Measurements from ENCODE around the gene MIS18A. TPM values are rescaled to one million over a fixed set of nuclear protein-coding genes. Genes with fewer than 3 reads are reported as not detected.
A peak's percentile ranks its signal among the peaks of the same experiment; 100 is the strongest.

The MIS18A gene
- total and polyA plus RNA-seq, 3 donors from 2014 or later: 27.8 to 34.4 (median 32.6) TPM

DNA sequence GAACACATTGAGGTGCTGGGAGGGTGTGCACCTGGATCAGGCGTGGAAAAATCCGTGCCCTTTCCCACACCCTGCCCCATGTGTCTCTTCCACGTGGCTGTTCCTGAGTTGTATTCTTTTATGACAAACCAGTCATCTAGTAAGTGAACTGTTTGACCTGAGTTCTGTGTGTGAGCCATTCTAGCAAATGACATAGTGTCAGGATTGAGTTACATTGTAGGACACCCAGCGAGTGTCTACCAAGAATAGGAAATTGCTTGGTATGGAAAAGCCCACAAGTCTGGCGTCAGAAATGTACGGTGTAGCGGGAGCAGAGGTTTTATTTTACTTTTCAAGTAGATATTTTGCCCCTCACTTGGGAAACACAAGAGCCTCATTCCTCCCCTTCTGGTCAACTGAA lies 18.6 kb upstream of the MIS18A start:
- Histone ChIP-seq H3K9me3 (no peaks in the 10 kb centered on the region), H3K4me3 (no peak overlapping the region), H3K27me3 (no peaks in the 10 kb centered on the region), H3K4me1 (peaks cover 4% of the 10 kb centered on the region), H3K27ac (no peak overlapping the region), H3K36me3 (ENCODE audit: low read depth, missing control alignments) (no peaks in the 10 kb centered on the region)
- DNase-seq: no peak
- intact Hi-C loops (cut with DNase I; ENCODE audit: low total_unique reads): no loop called here
- 89 to 93% methylated on average over 7 of the region's 7 CpGs for WGBS, 2 donors
- TF ChIP-seq POLR2A (IDR thresholded peaks at IDR 0.05): no peak
- TF ChIP-seq, protein P1, sequence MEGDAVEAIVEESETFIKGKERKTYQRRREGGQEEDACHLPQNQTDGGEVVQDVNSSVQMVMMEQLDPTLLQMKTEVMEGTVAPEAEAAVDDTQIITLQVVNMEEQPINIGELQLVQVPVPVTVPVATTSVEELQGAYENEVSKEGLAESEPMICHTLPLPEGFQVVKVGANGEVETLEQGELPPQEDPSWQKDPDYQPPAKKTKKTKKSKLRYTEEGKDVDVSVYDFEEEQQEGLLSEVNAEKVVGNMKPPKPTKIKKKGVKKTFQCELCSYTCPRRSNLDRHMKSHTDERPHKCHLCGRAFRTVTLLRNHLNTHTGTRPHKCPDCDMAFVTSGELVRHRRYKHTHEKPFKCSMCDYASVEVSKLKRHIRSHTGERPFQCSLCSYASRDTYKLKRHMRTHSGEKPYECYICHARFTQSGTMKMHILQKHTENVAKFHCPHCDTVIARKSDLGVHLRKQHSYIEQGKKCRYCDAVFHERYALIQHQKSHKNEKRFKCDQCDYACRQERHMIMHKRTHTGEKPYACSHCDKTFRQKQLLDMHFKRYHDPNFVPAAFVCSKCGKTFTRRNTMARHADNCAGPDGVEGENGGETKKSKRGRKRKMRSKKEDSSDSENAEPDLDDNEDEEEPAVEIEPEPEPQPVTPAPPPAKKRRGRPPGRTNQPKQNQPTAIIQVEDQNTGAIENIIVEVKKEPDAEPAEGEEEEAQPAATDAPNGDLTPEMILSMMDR (IDR thresholded peaks at IDR 0.05): no peak

DNA sequence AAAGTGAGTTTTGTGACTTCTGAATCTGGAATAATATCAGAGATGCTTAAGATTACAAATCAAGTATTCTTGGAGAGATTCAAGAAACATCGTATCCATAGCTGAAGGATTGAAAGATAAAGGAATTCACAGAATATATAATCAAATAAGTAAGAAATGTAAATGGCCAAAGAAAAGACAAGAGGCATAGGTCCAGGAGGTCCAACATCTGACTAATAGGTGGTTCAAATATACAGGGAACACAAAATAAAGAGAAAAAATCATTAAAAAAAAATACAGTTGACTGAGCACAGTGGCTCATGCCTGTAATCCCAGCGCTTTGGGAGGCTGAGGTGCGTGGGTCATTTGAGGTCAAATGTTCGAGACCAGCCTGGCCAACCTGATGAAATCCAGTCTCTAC lies 6.6 kb upstream of the MIS18A start:
- H3K36me3 ChIP-seq (ENCODE audit: low read depth, missing control alignments): no peaks in the 10 kb centered on the region
- no peaks in the 10 kb centered on the region for H3K27me3 ChIP-seq
- H3K4me3 ChIP-seq: no peak overlapping the region
- H3K27ac ChIP-seq: no peak overlapping the region
- H3K4me1 ChIP-seq: no peaks in the 10 kb centered on the region
- TF ChIP-seq, protein P1 (IDR thresholded peaks at IDR 0.05): no peak
- TF ChIP-seq POLR2A (IDR thresholded peaks at IDR 0.05): no peak
- no peak for DNase-seq
- WGBS, 2 donors: 88 to 95% methylated on average over 4 of the region's 4 CpGs
- no peaks in the 10 kb centered on the region for H3K9me3 ChIP-seq
- intact Hi-C loops (cut with DNase I; ENCODE audit: low total_unique reads): no loop called here

DNA sequence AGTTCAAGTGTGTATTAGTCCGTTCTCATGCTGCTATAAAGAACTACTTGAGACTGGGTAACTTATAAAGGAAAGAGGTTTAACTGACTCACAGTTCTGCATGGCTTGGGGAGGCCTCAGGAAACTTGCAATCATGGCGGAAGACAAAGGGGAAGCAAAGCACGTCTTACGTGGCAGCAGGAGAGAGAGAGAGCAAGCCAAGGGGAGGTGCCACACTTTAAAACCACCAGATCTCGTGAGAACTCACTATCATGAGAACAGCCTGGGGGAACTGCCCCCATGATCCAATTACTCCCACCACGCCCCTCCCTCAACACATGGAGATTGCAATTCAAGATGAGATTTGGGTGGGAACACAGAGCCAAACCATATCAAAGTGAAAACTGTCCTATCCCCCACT lies 4.1 kb upstream of the MIS18A start:
- H3K4me3 ChIP-seq: no peak overlapping the region
- H3K9me3 ChIP-seq: no peaks in the 10 kb centered on the region
- peaks cover 10% of the 10 kb centered on the region for H3K4me1 ChIP-seq
- WGBS, 2 donors: 84 to 88% methylated on average over 6 of the region's 6 CpGs
- H3K27me3 ChIP-seq: no peaks in the 10 kb centered on the region
- H3K27ac ChIP-seq: no peak overlapping the region
- no peak for DNase-seq
- TF ChIP-seq, protein P1 (IDR thresholded peaks at IDR 0.05): no peak
- TF ChIP-seq POLR2A (IDR thresholded peaks at IDR 0.05): no peak
- intact Hi-C loops (cut with DNase I; ENCODE audit: low total_unique reads): no loop called here
- H3K36me3 ChIP-seq (ENCODE audit: low read depth, missing control alignments): no peaks in the 10 kb centered on the region

DNA sequence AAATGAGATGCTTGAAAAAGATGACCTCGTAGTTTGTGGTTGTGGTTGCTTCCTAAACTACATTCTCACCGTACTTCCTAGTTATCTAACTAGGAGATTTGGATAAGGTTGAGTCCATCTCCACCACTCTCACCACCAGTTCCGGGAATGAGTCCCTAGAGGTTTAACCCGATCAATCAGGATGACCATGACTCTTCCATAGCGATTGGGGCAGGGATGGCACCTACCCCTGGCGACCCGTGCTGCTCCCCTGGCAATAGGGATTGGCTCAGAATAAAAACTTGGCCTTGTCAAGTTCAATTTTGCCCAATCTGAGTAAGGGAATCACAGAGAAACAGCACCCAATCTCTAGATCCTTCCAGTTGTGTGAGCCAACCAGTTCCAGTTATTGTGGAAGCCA lies 2.7 kb upstream of the MIS18A start:
- WGBS, 2 donors: 92 to 93% methylated on average over 4 to 7 of the region's 7 CpGs

DNA sequence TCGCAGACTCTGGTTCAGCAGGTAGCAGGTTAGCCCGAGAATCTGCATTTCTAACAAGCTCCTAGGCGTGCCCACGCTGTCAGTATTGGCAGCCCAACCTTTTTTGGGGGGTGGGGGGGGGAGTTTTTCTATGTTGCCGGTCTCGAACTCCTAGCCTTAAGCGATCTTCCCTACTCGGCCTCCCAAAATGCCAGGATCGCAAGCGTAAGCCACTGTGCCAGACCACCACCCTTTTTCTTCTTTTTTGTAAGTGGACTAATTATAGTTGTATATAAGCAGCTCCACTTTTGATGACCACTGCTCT lies 480 bp upstream of the MIS18A start:
- no peak for TF ChIP-seq POLR2A (IDR thresholded peaks at IDR 0.05)
- TF ChIP-seq, protein P1 (IDR thresholded peaks at IDR 0.05): no peak
- no peaks in the 10 kb centered on the region for H3K9me3 ChIP-seq
- H3K27ac ChIP-seq: peak overlapping the region; percentile 16 to 63
- no peaks in the 10 kb centered on the region for H3K36me3 ChIP-seq (ENCODE audit: low read depth, missing control alignments)
- DNase-seq: no peak
- intact Hi-C loops (cut with DNase I; ENCODE audit: low total_unique reads): no loop called here
- WGBS, 2 donors: 1 to 4% methylated on average over 10 of the region's 10 CpGs
- no peaks in the 10 kb centered on the region for H3K27me3 ChIP-seq
- H3K4me3 ChIP-seq: peak overlapping the region; percentile 70 to 74
- H3K4me1 ChIP-seq: peaks cover 11% of the 10 kb centered on the region

More for the DNA sequence above, 2.7 kb upstream of the MIS18A start:
- Histone ChIP-seq H3K9me3 (no peaks in the 10 kb centered on the region), H3K4me1 (peaks cover 11% of the 10 kb centered on the region), H3K27ac (no peak overlapping the region), H3K27me3 (no peaks in the 10 kb centered on the region), H3K36me3 (ENCODE audit: low read depth, missing control alignments) (no peaks in the 10 kb centered on the region), H3K4me3 (no peak overlapping the region)
- TF ChIP-seq, protein P1 (IDR thresholded peaks at IDR 0.05): no peak
- TF ChIP-seq POLR2A (IDR thresholded peaks at IDR 0.05): no peak
- intact Hi-C loops (cut with DNase I; ENCODE audit: low total_unique reads): no loop called here
- DNase-seq: no peak

Data from testis (tissue), 3 donors.